ENCODE measurements around the gene CRYL1. TPM values are rescaled to one million over a fixed set of nuclear protein-coding genes. Genes with fewer than 3 reads are reported as not detected.

CRYL1 gene
- total RNA-seq, 1 experiment from 2014 or later, result 2.9 TPM

DNA sequence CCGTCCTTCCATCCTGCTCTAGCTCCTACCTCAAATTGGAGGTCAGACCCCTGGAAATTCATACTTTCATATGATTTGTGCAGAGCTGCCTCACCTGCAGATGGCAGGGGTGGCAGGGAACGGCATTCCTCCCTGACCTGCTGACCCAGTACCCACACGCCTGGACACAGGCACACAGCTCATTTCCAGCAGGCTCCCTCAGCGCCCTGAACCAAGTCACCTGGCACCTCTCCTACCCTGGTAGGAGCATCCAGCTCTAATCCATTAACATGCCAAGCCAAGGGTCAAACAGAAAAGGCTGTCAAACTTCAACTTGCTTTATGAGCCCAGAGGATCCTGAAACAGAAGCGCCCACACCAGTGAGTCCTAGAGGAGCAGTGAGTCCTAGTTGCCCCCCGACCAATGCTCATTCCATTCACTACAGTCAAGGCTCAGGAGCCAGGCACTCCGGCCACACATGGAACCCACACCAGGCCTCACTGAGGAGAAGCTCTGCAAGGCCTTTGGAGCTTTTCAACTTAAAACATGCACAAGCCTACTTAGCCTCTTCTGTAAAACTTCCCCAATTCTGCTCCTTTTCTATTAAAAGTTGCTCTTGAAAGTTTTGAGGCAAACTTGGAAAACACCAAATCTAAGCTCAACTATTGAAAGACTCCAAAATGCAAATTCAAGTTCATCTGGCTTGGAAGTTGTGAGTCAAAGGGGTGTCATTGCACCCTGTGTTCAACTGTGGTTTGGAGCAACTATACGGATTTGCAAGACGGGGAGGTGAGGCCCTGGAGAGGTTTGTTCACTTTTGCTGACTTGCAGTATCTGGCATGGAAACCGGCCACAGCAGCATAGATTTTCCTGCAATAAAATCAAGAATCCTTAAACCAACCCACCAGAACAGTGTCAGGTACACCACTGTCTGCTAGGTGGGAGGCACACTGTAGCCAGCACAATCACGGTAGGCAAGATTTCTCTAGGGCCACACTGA, 96.7 kb downstream of the CRYL1 start:
- H3K27me3 Mint-ChIP-seq (ENCODE audit: low read depth), result no peaks in the 10 kb centered on the region; the same call in 1 of the 2 replicates
- no peaks in the 10 kb centered on the region for H3K36me3 Mint-ChIP-seq
- DNase-seq (ENCODE audit: low spot score), result no peak
- H3K4me1 Mint-ChIP-seq, result peaks cover 19% of the 10 kb centered on the region
- H3K9me3 Mint-ChIP-seq, result 0 out of 2 replicates have a peak, but pooled peaks cover under 1% of the 10 kb centered on the region
- TF ChIP-seq JUN (CRISPR knock-in tag; IDR thresholded peaks at IDR 0.05) (no peak), EMX1 (CRISPR knock-in tag; IDR thresholded peaks at IDR 0.05) (no peak), CREB1 (CRISPR knock-in tag; IDR thresholded peaks at IDR 0.05) (no peak), RORB (CRISPR knock-in tag; IDR thresholded peaks at IDR 0.05) (no peak), ZNF138 (CRISPR knock-in tag; conservative IDR thresholded peaks at IDR 0.05) (no peak)
- TF ChIP-seq, protein P1, sequence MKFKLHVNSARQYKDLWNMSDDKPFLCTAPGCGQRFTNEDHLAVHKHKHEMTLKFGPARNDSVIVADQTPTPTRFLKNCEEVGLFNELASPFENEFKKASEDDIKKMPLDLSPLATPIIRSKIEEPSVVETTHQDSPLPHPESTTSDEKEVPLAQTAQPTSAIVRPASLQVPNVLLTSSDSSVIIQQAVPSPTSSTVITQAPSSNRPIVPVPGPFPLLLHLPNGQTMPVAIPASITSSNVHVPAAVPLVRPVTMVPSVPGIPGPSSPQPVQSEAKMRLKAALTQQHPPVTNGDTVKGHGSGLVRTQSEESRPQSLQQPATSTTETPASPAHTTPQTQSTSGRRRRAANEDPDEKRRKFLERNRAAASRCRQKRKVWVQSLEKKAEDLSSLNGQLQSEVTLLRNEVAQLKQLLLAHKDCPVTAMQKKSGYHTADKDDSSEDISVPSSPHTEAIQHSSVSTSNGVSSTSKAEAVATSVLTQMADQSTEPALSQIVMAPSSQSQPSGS (CRISPR knock-in tag; IDR thresholded peaks at IDR 0.05; ENCODE audit: borderline replicate concordance, low read depth), result no peak
- H3K4me3 Mint-ChIP-seq, result no peak overlapping the region
- no peak overlapping the region for H3K27ac Mint-ChIP-seq
- no peak for ATAC-seq
- ChIA-PET CTCF (interaction anchor here (1.6 kb wide), 1 partner anchor 64 kb away, joined by 3 read pairs; no protein-coding TSS in a partner anchor), POLR2A (no interaction called here)

DNA sequence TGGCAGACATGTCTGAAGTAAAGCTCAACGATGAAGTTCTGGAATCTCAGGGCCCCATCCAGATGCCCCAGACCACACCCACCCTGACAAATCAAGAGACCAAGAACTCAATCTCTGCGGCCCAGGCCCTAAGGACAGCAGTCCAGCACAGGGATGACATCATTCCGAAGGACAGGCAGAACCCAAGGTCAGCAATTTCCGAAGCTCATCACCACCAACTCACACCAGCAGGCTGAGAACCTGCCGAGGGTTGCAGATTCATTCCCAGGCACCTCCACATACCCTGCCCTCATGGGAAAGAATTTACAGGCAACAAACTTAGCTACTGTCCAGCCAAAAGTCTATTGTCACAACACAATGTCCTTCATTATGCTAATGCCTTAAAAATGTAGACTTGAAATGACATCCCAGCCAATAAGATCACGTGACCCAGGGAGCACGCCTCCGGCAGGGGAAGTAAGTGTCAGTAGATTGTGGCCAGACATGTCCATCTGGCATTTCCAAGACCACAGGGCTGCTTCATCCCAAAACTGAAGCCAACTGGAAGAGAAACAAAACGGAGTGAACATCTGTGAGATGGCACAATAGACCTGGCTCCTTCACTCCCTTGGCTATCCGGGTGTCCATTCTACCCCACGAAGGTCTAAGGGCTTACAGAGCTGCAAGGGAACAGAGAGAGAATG, 98.8 kb downstream of the CRYL1 start:
- H3K27ac Mint-ChIP-seq, result no peak overlapping the region
- CTCF ChIA-PET, result interaction anchor here (0.7 to 1.6 kb wide), 3 partner anchors 66 to 230 kb away, joined by 3 read pairs; no protein-coding TSS in a partner anchor
- H3K9me3 Mint-ChIP-seq, result peaks cover 6% of the 10 kb centered on the region
- peaks cover 19% of the 10 kb centered on the region for H3K4me1 Mint-ChIP-seq
- POLR2A ChIA-PET, result no interaction called here
- no peaks in the 10 kb centered on the region for H3K27me3 Mint-ChIP-seq (ENCODE audit: low read depth)
- TF ChIP-seq, protein P2, sequence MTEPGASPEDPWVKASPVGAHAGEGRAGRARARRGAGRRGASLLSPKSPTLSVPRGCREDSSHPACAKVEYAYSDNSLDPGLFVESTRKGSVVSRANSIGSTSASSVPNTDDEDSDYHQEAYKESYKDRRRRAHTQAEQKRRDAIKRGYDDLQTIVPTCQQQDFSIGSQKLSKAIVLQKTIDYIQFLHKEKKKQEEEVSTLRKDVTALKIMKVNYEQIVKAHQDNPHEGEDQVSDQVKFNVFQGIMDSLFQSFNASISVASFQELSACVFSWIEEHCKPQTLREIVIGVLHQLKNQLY (CRISPR knock-in tag; IDR thresholded peaks at IDR 0.05), result no peak
- no peak for TF ChIP-seq NFYB (CRISPR knock-in tag; conservative IDR thresholded peaks at IDR 0.05; ENCODE audit: low read depth)
- no peak for TF ChIP-seq SP1 (CRISPR knock-in tag; conservative IDR thresholded peaks at IDR 0.05)
- no peak for TF ChIP-seq ZNF232 (CRISPR knock-in tag; IDR thresholded peaks at IDR 0.05)
- TF ChIP-seq, protein P3, sequence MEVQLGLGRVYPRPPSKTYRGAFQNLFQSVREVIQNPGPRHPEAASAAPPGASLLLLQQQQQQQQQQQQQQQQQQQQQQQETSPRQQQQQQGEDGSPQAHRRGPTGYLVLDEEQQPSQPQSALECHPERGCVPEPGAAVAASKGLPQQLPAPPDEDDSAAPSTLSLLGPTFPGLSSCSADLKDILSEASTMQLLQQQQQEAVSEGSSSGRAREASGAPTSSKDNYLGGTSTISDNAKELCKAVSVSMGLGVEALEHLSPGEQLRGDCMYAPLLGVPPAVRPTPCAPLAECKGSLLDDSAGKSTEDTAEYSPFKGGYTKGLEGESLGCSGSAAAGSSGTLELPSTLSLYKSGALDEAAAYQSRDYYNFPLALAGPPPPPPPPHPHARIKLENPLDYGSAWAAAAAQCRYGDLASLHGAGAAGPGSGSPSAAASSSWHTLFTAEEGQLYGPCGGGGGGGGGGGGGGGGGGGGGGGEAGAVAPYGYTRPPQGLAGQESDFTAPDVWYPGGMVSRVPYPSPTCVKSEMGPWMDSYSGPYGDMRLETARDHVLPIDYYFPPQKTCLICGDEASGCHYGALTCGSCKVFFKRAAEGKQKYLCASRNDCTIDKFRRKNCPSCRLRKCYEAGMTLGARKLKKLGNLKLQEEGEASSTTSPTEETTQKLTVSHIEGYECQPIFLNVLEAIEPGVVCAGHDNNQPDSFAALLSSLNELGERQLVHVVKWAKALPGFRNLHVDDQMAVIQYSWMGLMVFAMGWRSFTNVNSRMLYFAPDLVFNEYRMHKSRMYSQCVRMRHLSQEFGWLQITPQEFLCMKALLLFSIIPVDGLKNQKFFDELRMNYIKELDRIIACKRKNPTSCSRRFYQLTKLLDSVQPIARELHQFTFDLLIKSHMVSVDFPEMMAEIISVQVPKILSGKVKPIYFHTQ (CRISPR knock-in tag; IDR thresholded peaks at IDR 0.05), result no peak
- TF ChIP-seq, protein P4, sequence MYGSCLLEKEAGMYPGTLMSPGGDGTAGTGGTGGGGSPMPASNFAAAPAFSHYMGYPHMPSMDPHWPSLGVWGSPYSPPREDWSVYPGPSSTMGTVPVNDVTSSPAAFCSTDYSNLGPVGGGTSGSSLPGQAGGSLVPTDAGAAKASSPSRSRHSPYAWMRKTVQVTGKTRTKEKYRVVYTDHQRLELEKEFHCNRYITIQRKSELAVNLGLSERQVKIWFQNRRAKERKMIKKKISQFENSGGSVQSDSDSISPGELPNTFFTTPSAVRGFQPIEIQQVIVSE (CRISPR knock-in tag; IDR thresholded peaks at IDR 0.05; ENCODE audit: borderline replicate concordance), result no peak
- no peak for TF ChIP-seq NR1H2 (CRISPR knock-in tag; IDR thresholded peaks at IDR 0.05)
- TF ChIP-seq, protein P5, sequence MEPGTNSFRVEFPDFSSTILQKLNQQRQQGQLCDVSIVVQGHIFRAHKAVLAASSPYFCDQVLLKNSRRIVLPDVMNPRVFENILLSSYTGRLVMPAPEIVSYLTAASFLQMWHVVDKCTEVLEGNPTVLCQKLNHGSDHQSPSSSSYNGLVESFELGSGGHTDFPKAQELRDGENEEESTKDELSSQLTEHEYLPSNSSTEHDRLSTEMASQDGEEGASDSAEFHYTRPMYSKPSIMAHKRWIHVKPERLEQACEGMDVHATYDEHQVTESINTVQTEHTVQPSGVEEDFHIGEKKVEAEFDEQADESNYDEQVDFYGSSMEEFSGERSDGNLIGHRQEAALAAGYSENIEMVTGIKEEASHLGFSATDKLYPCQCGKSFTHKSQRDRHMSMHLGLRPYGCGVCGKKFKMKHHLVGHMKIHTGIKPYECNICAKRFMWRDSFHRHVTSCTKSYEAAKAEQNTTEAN (CRISPR knock-in tag; IDR thresholded peaks at IDR 0.05), result no peak
- TF ChIP-seq JAZF1 (CRISPR knock-in tag; IDR thresholded peaks at IDR 0.05), result no peak
- ATAC-seq, result no peak
- no peaks in the 10 kb centered on the region for H3K36me3 Mint-ChIP-seq
- H3K4me3 Mint-ChIP-seq, result no peak overlapping the region
- no peak for DNase-seq (ENCODE audit: low spot score)

Measured in WTC11 (cell line).